GM04503 (cell line): ENCODE results near the gene HSD3B2.
"Not testable (repeated sequence)": the region's sequence is repeated elsewhere in the genome, so short reads cannot be mapped to it uniquely, and the experiment has no call there.

Source experiments
- DNase-seq: peaks from one replicate; pipeline ENCODE4 v3.0.0-alpha.2; 2012; ENCODE audit warnings: low read depth

HSD3B2 gene

GRCh38 chr1:119414950-119415349 is at the start of gene HSD3B2:
Gene HSD3B2, plus strand, starts transcription at chr1:119415150. Its CDS starts 270 bp downstream, at chr1:119415420.
- DNase-seq: no peak

- DNase-seq: no peak
Measured at GRCh38 chr1:119366424-119366823, 48.5 kb upstream of the HSD3B2 start.

GRCh38 chr1:119367432-119368124 is 47.4 kb upstream of the HSD3B2 start:
- DNase-seq: no peak

- no peak for DNase-seq
Measured at GRCh38 chr1:119368554-119368953, 46.4 kb upstream of the HSD3B2 start, which contains the start of gene HAO2. Gene HAO2, plus strand, starts transcription at chr1:119368785. Its CDS starts 12,301 bp downstream, at chr1:119381086.

- no peak for DNase-seq
Measured at GRCh38 chr1:119370748-119371147, 44.2 kb upstream of the HSD3B2 start.

GRCh38 chr1:119371815-119372214 is 43.1 kb upstream of the HSD3B2 start:
- DNase-seq: no peak

- no peak for DNase-seq
Measured at GRCh38 chr1:119372503-119373086, 42.4 kb upstream of the HSD3B2 start.

GRCh38 chr1:119373465-119373864 is 41.5 kb upstream of the HSD3B2 start:
- DNase-seq: no peak

GRCh38 chr1:119374208-119374874 is 40.6 kb upstream of the HSD3B2 start:
- no peak for DNase-seq

- no peak for DNase-seq
Measured at GRCh38 chr1:119375366-119375765, 39.6 kb upstream of the HSD3B2 start.

GRCh38 chr1:119376594-119376993 is 38.4 kb upstream of the HSD3B2 start:
- no peak for DNase-seq

- DNase-seq: not testable (repeated sequence)
Measured at GRCh38 chr1:119377594-119377993, 37.4 kb upstream of the HSD3B2 start.

- DNase-seq: no peak
Measured at GRCh38 chr1:119379117-119379516, 35.8 kb upstream of the HSD3B2 start.

GRCh38 chr1:119380304-119380703 is 34.6 kb upstream of the HSD3B2 start:
- DNase-seq: no peak

GRCh38 chr1:119380983-119381662 is 33.8 kb upstream of the HSD3B2 start:
- no peak for DNase-seq

- DNase-seq: no peak
Measured at GRCh38 chr1:119384591-119384990, 30.4 kb upstream of the HSD3B2 start.

GRCh38 chr1:119385650-119386049 is 29.3 kb upstream of the HSD3B2 start:
- DNase-seq: no peak

- DNase-seq: no peak
Measured at GRCh38 chr1:119387858-119388257, 27.1 kb upstream of the HSD3B2 start.

GRCh38 chr1:119388450-119388849 is 26.5 kb upstream of the HSD3B2 start:
- DNase-seq: no peak

- DNase-seq: no peak
Measured at GRCh38 chr1:119390526-119390925, 24.4 kb upstream of the HSD3B2 start.

- no peak for DNase-seq
Measured at GRCh38 chr1:119391749-119392148, 23.2 kb upstream of the HSD3B2 start.

- no peak for DNase-seq
Measured at GRCh38 chr1:119394085-119394484, 20.9 kb upstream of the HSD3B2 start.

- no peak for DNase-seq
Measured at GRCh38 chr1:119396982-119397381, 18.0 kb upstream of the HSD3B2 start.
